ENCODE data around the gene PIGV. TPM values are rescaled to one million over a fixed set of nuclear protein-coding genes. Genes with fewer than 3 reads are reported as not detected.

The PIGV gene
- total RNA-seq, 1 donor from 2014 or later, result 7.9 TPM

Other genes starting within 250 kb of the PIGV start
- 72.3 and 85.1 TPM in 2 replicates for gene ARID1A, start 91.9 kb upstream of the PIGV start, total RNA-seq
- 22.3 and 22.6 TPM in 2 replicates for gene ZDHHC18, start 38.7 kb downstream of the PIGV start, total RNA-seq
- 5.5 and 14.5 TPM in 2 replicates for gene SFN, start 75.2 kb downstream of the PIGV start, total RNA-seq
- 24.5 and 25.5 TPM in 2 replicates for gene GPN2, start 102.3 kb downstream of the PIGV start, total RNA-seq
- 12.8 and 13.7 TPM in 2 replicates for gene GPATCH3, start 112.5 kb downstream of the PIGV start, total RNA-seq
- gene NR0B2, start 126.0 kb downstream of the PIGV start, total RNA-seq, result not detected in 2 replicates
- 70.2 and 71.6 TPM in 2 replicates for gene NUDC, start 133.8 kb downstream of the PIGV start, total RNA-seq
- 0.22 and 0.54 TPM in 2 replicates for gene KDF1, start 172.5 kb downstream of the PIGV start, total RNA-seq
- 16.4 and 19.2 TPM in 2 replicates for gene TRNP1, start 205.7 kb downstream of the PIGV start, total RNA-seq
- 5.9 and 9.8 TPM in 2 replicates for gene TENT5B, start 224.9 kb downstream of the PIGV start, total RNA-seq

Data from astrocyte (in vitro differentiated cells and primary cell).